ENCODE results near the gene RNU2-63P. TPM values are rescaled to one million over a fixed set of nuclear protein-coding genes. Genes with fewer than 3 reads are reported as not detected.

RNU2-63P gene
- total RNA-seq (not detected), polyA plus RNA-seq (not detected)
- long read RNA-seq, donor 1, result 0 reads
- long read RNA-seq, donor 2, result 0 reads
- long read RNA-seq, donor 3, result 0 reads

GRCh38 chr2:88016086-88016959, at the start of gene RNU2-63P:
RNU2-63P (minus strand) TSS chr2:88016547.
- intact Hi-C loops (cut with DNase I), result no loop called here
- DNase-seq (peak; percentile 55 to 83 (median 61)), ATAC-seq (peak; percentile 88 to 96 (median 94))
- H3K36me3 ChIP-seq, result no peaks in the 10 kb centered on the region
- H3K9me3 ChIP-seq, result no peaks in the 10 kb centered on the region
- no peaks in the 10 kb centered on the region for H3K27me3 ChIP-seq
- H3K4me1 ChIP-seq, result peaks cover 0 to 9% (median 0%) of the 10 kb centered on the region in 12 donors
- 11 to 15% (median 13%) methylated on average over 33 to 34 of the region's 34 CpGs for WGBS, 4 donors
- peak within 1 kb of the TSS; percentile 28 to 90 (median 61) for H3K4me3 ChIP-seq
- TF ChIP-seq CTCF (IDR thresholded peaks at IDR 0.05) (no peak), POLR2A (IDR thresholded peaks at IDR 0.05) (no peak)
- H3K27ac ChIP-seq, result peak within 1 kb of the TSS in 7 of 12 donors; percentile 15 to 67 (median 51)

DNA sequence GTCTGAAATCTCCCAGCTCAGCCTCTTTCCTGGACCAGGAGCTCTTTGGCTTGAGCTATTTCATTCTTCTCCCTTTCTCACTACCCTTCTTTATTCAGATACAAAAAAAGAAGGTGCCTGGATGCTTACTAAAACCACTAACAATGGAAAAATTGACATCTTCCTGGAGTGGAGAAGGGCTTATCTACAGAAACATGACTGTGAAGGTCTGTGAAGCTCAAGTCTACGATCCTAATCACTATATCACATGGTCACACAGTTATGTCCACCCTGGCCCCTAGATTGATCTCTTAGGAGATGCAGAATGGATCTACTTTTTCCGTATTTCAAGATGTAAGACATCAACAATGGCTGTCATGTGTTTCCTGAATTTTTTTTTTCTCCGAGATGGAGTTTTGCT, 44.9 kb upstream of the RNU2-63P start:
- TF ChIP-seq CTCF (IDR thresholded peaks at IDR 0.05) (no peak), POLR2A (IDR thresholded peaks at IDR 0.05) (no peak)
- no peaks in the 10 kb centered on the region for H3K27me3 ChIP-seq
- H3K4me3 ChIP-seq, result no peak overlapping the region
- DNase-seq (no peak), ATAC-seq (no peak)
- no peaks in the 10 kb centered on the region for H3K36me3 ChIP-seq
- no peak overlapping the region for H3K27ac ChIP-seq
- 63 to 79% (median 75%) methylated on average over 3 of the region's 3 CpGs for WGBS, 4 donors
- peaks cover 0 to 8% (median under 1%) of the 10 kb centered on the region in 12 donors for H3K4me1 ChIP-seq
- no peaks in the 10 kb centered on the region for H3K9me3 ChIP-seq
- intact Hi-C loops (cut with DNase I), result loop anchor here in 7 of 10 donors (2.0 to 5.0 kb wide), 3 partner anchors 98 to 101 kb away; no protein-coding TSS in a partner anchor

- no peak for ATAC-seq
- Histone ChIP-seq H3K9me3 (no peaks in the 10 kb centered on the region), H3K36me3 (no peaks in the 10 kb centered on the region), H3K4me1 (peaks cover 0 to 8% (median 4%) of the 10 kb centered on the region in 12 donors), H3K4me3 (no peak overlapping the region), H3K27ac (no peak overlapping the region), H3K27me3 (no peaks in the 10 kb centered on the region)
- 50 to 82% (median 71%) methylated on average over 2 of the region's 2 CpGs for WGBS, 4 donors
- no peak for TF ChIP-seq POLR2A (IDR thresholded peaks at IDR 0.05)
- no peak for TF ChIP-seq CTCF (IDR thresholded peaks at IDR 0.05)
- intact Hi-C loops (cut with DNase I), result loop anchor here (1.0 to 5.0 kb wide), 5 partner anchors 98 to 101 kb away; no protein-coding TSS in a partner anchor
- no peak for DNase-seq
These were observed 44.5 kb upstream of the RNU2-63P start for GRCh38 chr2:88060907-88061275.
